IMR-90 (cell line): ENCODE data around the gene HSBP1L1. TPM values are rescaled to one million over a fixed set of nuclear protein-coding genes. Genes with fewer than 3 reads are reported as not detected.
A peak's percentile ranks its signal among the peaks of the same experiment; 100 is the strongest.

Source experiments
- ATAC-seq: fragments of 200-7000 bp; cut with Tn5 transposase; 2 replicates; pipeline ENCODE4 v1.9.1; 2020; ENCODE audit warnings: low read depth, mild to moderate bottlenecking, moderate library complexity
- BruUV-seq: library from RNA; stranded (reverse); fragments of 400-500 nt; replicated peaks from 2 replicates; lab custom pipeline; 2021; lab: Mats Ljungman, UMichigan
- CTCF ChIA-PET: fragments of 300-600 bp; formaldehyde crosslinking; extraction: SDS; loops from one replicate; lab custom pipeline; 2021; ENCODE audit warnings: antibody characterized with exemption; lab: Yijun Ruan, JAX
- POLR2A ChIA-PET: fragments of 300-600 bp; sonication (Branson Sonifier 250); formaldehyde crosslinking; loops from one replicate; lab custom pipeline; 2022; ENCODE audit warnings: antibody characterized with exemption; ENCODE audit not compliant: unreplicated experiment; lab: Charles Lee
- DNase-seq: peaks from one replicate; pipeline ENCODE4 v3.0.0; 2013
- H2AFZ ChIP-seq: replicated peaks from 2 replicates; pipeline ENCODE3; 2013; ENCODE audit warnings: low read length, mild to moderate bottlenecking; ENCODE audit not compliant: poor library complexity
- H2AK5ac ChIP-seq: 2 replicates; pipeline ENCODE4 v1.6.1; 2013; ENCODE audit warnings: low read depth, low read length, inconsistent platforms
- H2AK9ac ChIP-seq: replicated peaks from 2 replicates; pipeline ENCODE3; 2013; ENCODE audit warnings: mild to moderate bottlenecking, low read depth, low read length, moderate library complexity; ENCODE audit not compliant: poor library complexity
- H2BK120ac ChIP-seq: 2 replicates; pipeline ENCODE4 v1.6.1; 2013; ENCODE audit warnings: low read depth, low read length, inconsistent platforms
- H2BK15ac ChIP-seq: 3 replicates; pipeline ENCODE4 v1.6.1; 2013; ENCODE audit warnings: low read depth, low read length, inconsistent platforms
- H2BK20ac ChIP-seq: 2 replicates; pipeline ENCODE4 v1.6.1; 2013; ENCODE audit warnings: low read depth, mild to moderate bottlenecking, inconsistent platforms, low read length, moderate library complexity
- H2BK5ac ChIP-seq: 2 replicates; pipeline ENCODE4 v1.6.1; 2013; ENCODE audit warnings: mild to moderate bottlenecking, low read depth, low read length, inconsistent platforms; ENCODE audit not compliant: poor library complexity, severe bottlenecking
- H3K14ac ChIP-seq: replicated peaks from 2 replicates; pipeline ENCODE4 v1.6.1; 2013; ENCODE audit warnings: low read depth, low read length, inconsistent platforms
- H3K18ac ChIP-seq: 2 replicates; pipeline ENCODE4 v1.6.1; 2013; ENCODE audit warnings: low read depth, low read length, control low read depth
- H3K23ac ChIP-seq: 2 replicates; pipeline ENCODE4 v1.6.1; 2013; ENCODE audit warnings: low read depth, low read length, inconsistent platforms
- H3K27ac ChIP-seq: 2 replicates; pipeline ENCODE4 v1.5.1; 2013; ENCODE audit warnings: mild to moderate bottlenecking, control low read depth, low read length; ENCODE audit not compliant: insufficient read depth
- H3K27me3 ChIP-seq: 2 replicates; pipeline ENCODE4 v1.6.1; 2013; ENCODE audit warnings: low read length; ENCODE audit not compliant: control insufficient read depth, insufficient read depth
- H3K36me3 ChIP-seq: 2 replicates; pipeline ENCODE4 v1.6.1; 2013; ENCODE audit warnings: low read length, mixed read lengths; ENCODE audit not compliant: control insufficient read depth, insufficient read depth
- H3K4ac ChIP-seq: 2 replicates; pipeline ENCODE4 v1.6.1; 2013; ENCODE audit warnings: low read depth, low read length, inconsistent platforms
- H3K4me1 ChIP-seq: 2 replicates; pipeline ENCODE4 v1.6.1; 2013; ENCODE audit warnings: low read length, mixed read lengths; ENCODE audit not compliant: control insufficient read depth, insufficient read depth
- H3K4me2 ChIP-seq: 2 replicates; pipeline ENCODE4 v1.6.1; 2013; ENCODE audit warnings: low read depth, mild to moderate bottlenecking, control low read depth, low read length, moderate library complexity
- H3K4me3 ChIP-seq: 2 replicates; pipeline ENCODE4 v1.5.1; 2013; ENCODE audit warnings: low read depth, mild to moderate bottlenecking, control low read depth, low read length, moderate library complexity; ENCODE audit not compliant: insufficient read depth
- H3K56ac ChIP-seq: 2 replicates; pipeline ENCODE4 v1.6.1; 2013; ENCODE audit warnings: low read length, inconsistent platforms; ENCODE audit not compliant: insufficient read depth; ENCODE audit errors: extremely low read depth
- H3K79me1 ChIP-seq, 2 experiments: 2 replicates each; pipeline ENCODE4 v1.6.1; 2013; ENCODE audit warnings: low read length in 2 of 2, inconsistent platforms in 1 of 2, low read depth in 1 of 2
- H3K9ac ChIP-seq: 2 replicates; pipeline ENCODE4 v1.6.1; 2013; ENCODE audit warnings: low read depth, low read length, control low read depth
- H3K9me1 ChIP-seq: 2 replicates; pipeline ENCODE4 v1.6.1; 2013; ENCODE audit warnings: low read length, inconsistent platforms; ENCODE audit not compliant: insufficient read depth
- H3K9me3 ChIP-seq: 2 replicates; pipeline ENCODE4 v1.6.1; 2013; ENCODE audit warnings: low read length; ENCODE audit not compliant: control insufficient read depth, insufficient read depth
- H4K20me1 ChIP-seq: 2 replicates; pipeline ENCODE4 v1.6.1; 2013; ENCODE audit warnings: low read length, inconsistent platforms; ENCODE audit not compliant: insufficient read depth
- H4K5ac ChIP-seq: 2 replicates; pipeline ENCODE4 v1.6.1; 2013; ENCODE audit warnings: mild to moderate bottlenecking, low read depth, low read length, control low read depth
- H4K8ac ChIP-seq, 2 experiments: 2 replicates each; pipeline ENCODE4 v1.6.1; 2013; ENCODE audit warnings: low read depth in 2 of 2, low read length in 2 of 2, control low read depth in 1 of 2, inconsistent platforms in 1 of 2
- H4K91ac ChIP-seq: 2 replicates; pipeline ENCODE4 v1.6.1; 2013; ENCODE audit warnings: low read depth, low read length, inconsistent platforms; ENCODE audit not compliant: insufficient read depth
- CEBPB ChIP-seq: IDR thresholded peaks from 2 replicates; pipeline ENCODE4 v1.6.1; 2012; ENCODE audit warnings: low read depth, low read length, improper control_type of control experiment
- CHD1 ChIP-seq: IDR thresholded peaks from 2 replicates; pipeline ENCODE4 v1.6.1; 2012; ENCODE audit warnings: low read depth, low read length, improper control_type of control experiment
- FOS ChIP-seq: fragments of 150-350 bp; IDR thresholded peaks from 2 replicates; pipeline ENCODE4 v1.6.1; 2016; ENCODE audit warnings: low read depth, low read length
- MAFK ChIP-seq: IDR thresholded peaks from 2 replicates; pipeline ENCODE4 v1.6.1; 2012; ENCODE audit warnings: low read depth, low read length, improper control_type of control experiment
- MAZ ChIP-seq: IDR thresholded peaks from 2 replicates; pipeline ENCODE4 v1.6.1; 2012; ENCODE audit warnings: low read depth, mild to moderate bottlenecking, low read length, improper control_type of control experiment, moderate library complexity, borderline replicate concordance
- MXI1 ChIP-seq: IDR thresholded peaks from 2 replicates; pipeline ENCODE4 v1.6.1; 2012; ENCODE audit warnings: low read depth, mild to moderate bottlenecking, low read length, moderate library complexity, borderline replicate concordance
- POLR2A ChIP-seq: IDR thresholded peaks from 2 replicates; pipeline ENCODE4 v1.6.1; 2012; ENCODE audit warnings: mild to moderate bottlenecking, low read depth, low read length
- SMC3 ChIP-seq: fragments of 150-350 bp; IDR thresholded peaks from 2 replicates; pipeline ENCODE4 v1.6.1; 2016; ENCODE audit warnings: low read depth, mild to moderate bottlenecking, antibody characterized with exemption, low read length, moderate library complexity
- WGBS, 2 experiments: methylation state at CpG; one replicate each; pipeline versions ENCODE4 v1.1.5 to v1.1.7; 2013; ENCODE audit warnings: missing lambda C conversion rate in 2 of 2; ENCODE audit not compliant: insufficient read length in 1 of 2; ENCODE audit errors: extremely low coverage in 2 of 2; 5-methylcytosine and 5-hydroxymethylcytosine counted together
- dilution Hi-C: fragments of 300-500 bp; cut with HindIII; formaldehyde crosslinking; loops from one replicate; pipeline ENCODE4 v1.14.3; 2018; ENCODE audit warnings: low sequenced_read_pairs; ENCODE audit not compliant: unreplicated experiment
- in situ Hi-C: fragments of 300-500 bp; cut with MboI; formaldehyde crosslinking; loops from 3 replicates; pipeline ENCODE4 v1.14.3; 2019; ENCODE audit warnings: low sequenced_read_pairs, inconsistent platforms, mixed read lengths
- intact Hi-C: fragments of 100-400 bp; cut with micrococcal nuclease; formaldehyde crosslinking; loops from 2 replicates; pipeline ENCODE4 v1.10.0; 2022
- polyA plus RNA-seq, 3 experiments: library from polyadenylated mRNA; depleted of rRNA; stranded (reverse); fragments of >200 nt; gene quantifications; 2 replicates each; pipeline ENCODE4 v1.2.3, GENCODE V29; 2012; ENCODE audit warnings: low replicate concordance in 1 of 3
- total RNA-seq: library from RNA; depleted of rRNA; stranded (reverse); fragments of >200 nt; gene quantifications from 2 replicates; pipeline ENCODE4 v1.2.3, GENCODE V29; 2012

Gene HSBP1L1
- total and polyA plus RNA-seq, 2 of the 4 experiments (the other 2 are of a cell fraction), result 8.6 to 18.0 TPM

- peak overlapping the region; percentile 75 for H3K4me2 ChIP-seq
- dilution Hi-C loops (no loop called here), in situ Hi-C loops (no loop called here), intact Hi-C loops (loop anchor here (5.0 kb wide), 1 partner anchor 153 kb away; the partner anchor contains the start of gene KCNG2)
- H2AK9ac ChIP-seq, result peak overlapping the region; percentile 81
- H2AFZ ChIP-seq, result peak overlapping the region; percentile 82
- ChIA-PET POLR2A (no interaction called here), CTCF (no interaction called here)
- no peaks in the 10 kb centered on the region for H3K9me3 ChIP-seq
- TF ChIP-seq POLR2A (no peak), CEBPB (no peak), MAFK (no peak), MXI1 (no peak), SMC3 (no peak), CHD1 (no peak), MAZ (no peak), FOS (no peak)
- no peak overlapping the region for H3K56ac ChIP-seq
- H3K23ac ChIP-seq, result peak overlapping the region; percentile 95
- no peaks in the 10 kb centered on the region for H3K27me3 ChIP-seq
- 0 out of 2 replicates have a peak overlapping the region, but pooled peaks have one; percentile 1 for H2AK5ac ChIP-seq
- DNase-seq (no peak), ATAC-seq (no peak)
- peaks cover 54% of the 10 kb centered on the region for H4K20me1 ChIP-seq
- H4K5ac ChIP-seq, result no peak overlapping the region
- H2BK20ac ChIP-seq, result no peak overlapping the region
- no peak overlapping the region for H3K18ac ChIP-seq
- no peak overlapping the region for H2BK15ac ChIP-seq
- peak overlapping the region; percentile 59 for H3K4me3 ChIP-seq
- peak overlapping the region; percentile 48 for H3K9ac ChIP-seq
- H3K36me3 ChIP-seq, result peaks cover 28% of the 10 kb centered on the region
- peaks cover 22 to 72% of the 10 kb centered on the region in 2 experiments for H3K79me1 ChIP-seq
- no TSS peak for BruUV-seq
- no peak overlapping the region for H4K91ac ChIP-seq
- H4K8ac ChIP-seq, result 0 out of 4 replicates have a peak overlapping the region, but pooled peaks of 1 of the 2 experiments have one; percentile 2
- H3K9me1 ChIP-seq, result peaks cover 21% of the 10 kb centered on the region
- H2BK5ac ChIP-seq, result no peak overlapping the region
- peak overlapping the region; percentile 48; the same call in 1 of the 2 replicates for H3K4ac ChIP-seq
- H2BK120ac ChIP-seq, result no peak overlapping the region
- WGBS, 2 experiments, result 29% methylated on average over 1 of the region's 12 CpGs; no CpG with 5 or more reads in 1 of the 2 experiments
- no peak overlapping the region for H3K27ac ChIP-seq
- H3K14ac ChIP-seq, result 0 out of 2 replicates have a peak overlapping the region, but pooled peaks have one; percentile 59
- H3K4me1 ChIP-seq, result peaks cover 12% of the 10 kb centered on the region
These were observed 14.6 kb upstream of the HSBP1L1 start for GRCh38 chr18:79949697-79950487.
